Adrenal gland (tissue), 12 donors: Measurements from ENCODE around the gene VEZT. TPM values are rescaled to one million over a fixed set of nuclear protein-coding genes. Genes with fewer than 3 reads are reported as not detected.
A peak's percentile ranks its signal among the peaks of the same experiment; 100 is the strongest.

Experiments used
- DNase-seq, 7 donors: peaks; one replicate each; pipeline ENCODE4 v3.0.0-alpha.2; 2019 to 2020
- H3K27ac ChIP-seq, 5 donors: fragments of 200-600 bp; sonication (generic) in 4 of 5; 1 replicate in 3 of 5; 2 replicates in 2 of 5; pipeline versions ENCODE4 v1.5.1 to v1.8.0; 2016 to 2020; ENCODE audit warnings: mild to moderate bottlenecking in 1 of 5
- H3K27me3 ChIP-seq: fragments of 200-600 bp; 2 replicates; pipeline ENCODE4 v1.8.0; 2021
- H3K36me3 ChIP-seq, 2 donors: fragments of 200-600 bp; replicated peaks in 1 of 2; 1 replicate in 1 of 2; 2 replicates in 1 of 2; pipeline versions ENCODE4 v1.5.1 to v1.8.0; 2018 to 2022
- H3K4me1 ChIP-seq, 2 donors: fragments of 200-600 bp; replicated peaks in 1 of 2; 1 replicate in 1 of 2; 2 replicates in 1 of 2; pipeline versions ENCODE4 v1.5.1 to v1.8.0; 2018 to 2021
- H3K4me3 ChIP-seq, 4 donors: fragments of 200-600 bp; sonication (generic) in 3 of 4; one replicate each; pipeline ENCODE4 v1.5.1; 2016 to 2018
- H3K9me3 ChIP-seq, 3 donors: fragments of 200-600 bp; sonication (generic) in 1 of 3; replicated peaks in 1 of 3; 1 replicate in 2 of 3; 2 replicates in 1 of 3; pipeline versions ENCODE4 v1.5.1 to v1.8.0; 2016 to 2021
- CTCF ChIP-seq, 6 experiments: fragments of 450-650 bp in 4 of 6; fragments of 200-600 bp in 2 of 6; sonication (generic) in 1 of 6; IDR thresholded peaks; 1 replicate in 5 of 6; 2 replicates in 1 of 6; pipeline versions ENCODE4 v1.5.1 to v1.8.0; 2016 to 2021; ENCODE audit warnings: antibody characterized with exemption in 6 of 6, mild to moderate bottlenecking in 2 of 6, moderate library complexity in 1 of 6
- POLR2A ChIP-seq, 2 donors: fragments of 450-650 bp; IDR thresholded peaks; one replicate each; pipeline ENCODE4 v1.6.1; 2017; ENCODE audit warnings: antibody characterized with exemption in 2 of 2, mild to moderate bottlenecking in 2 of 2, moderate library complexity in 1 of 2
- WGBS, 4 donors: extraction: QIAGEN DNeasy Blood & Tissue Kit in 2 of 4; methylation state at CpG; one replicate each; pipeline versions ENCODE4 v1.1.5 to v1.1.7; 2013 to 2017; 5-methylcytosine and 5-hydroxymethylcytosine counted together
- intact Hi-C, 2 donors: fragments of 100-400 bp; cut with DNase I; formaldehyde crosslinking; loops; one replicate each; pipeline versions ENCODE4 v1.14.1 to v1.15.0; 2022 to 2023
- polyA plus RNA-seq, 3 donors: library from polyadenylated mRNA; stranded (reverse); fragments of 200-250 nt in 2 of 3; fragments of 350-450 nt in 1 of 3; fragmentation: Illumina TruSeq in 1 of 3; extraction: RNeasy Lipid Tissue Mini Kit (QIAGEN cat#74804) in 1 of 3; gene quantifications; one replicate each; pipeline ENCODE4 v1.2.3, GENCODE V29; 2013 to 2014
- total RNA-seq, 9 donors: library from RNA; depleted of rRNA in 4 of 9; stranded (reverse); fragments of >200 nt in 4 of 9; fragments of 120-200 nt in 1 of 9; fragmentation: NEBNext Ultra II Directional in 1 of 9; extraction: Animal tissue kit (Norgen Biotek cat#: 25700) in 1 of 9; gene quantifications; one replicate each; pipeline versions ENCODE4 v1.1.0 to v1.2.4, GENCODE V29; 2013 to 2023
- donor health status: healthy with polysubstance abuse.
- donor health status: Bipolar disorder and iron deficiency.
- donor health status: DM: yes; HTN: yes; CAD: no.
- donor health status: DM: no; HTN: no; CAD: no.
- donor health status: DM: no; HTN: no; CAD: no.
- donor health status: DM: yes; HTN: yes; CAD: no.

Gene VEZT
- total and polyA plus RNA-seq, 12 donors, result 34.8 to 189 (median 88.3) TPM

- intact Hi-C loops, result no loop called here
- H3K4me1 ChIP-seq, result no peaks in the 10 kb centered on the region
- no peak for DNase-seq
These were observed 111.1 kb downstream of the VEZT start for GRCh38 chr12:95328708-95329107.

DNA sequence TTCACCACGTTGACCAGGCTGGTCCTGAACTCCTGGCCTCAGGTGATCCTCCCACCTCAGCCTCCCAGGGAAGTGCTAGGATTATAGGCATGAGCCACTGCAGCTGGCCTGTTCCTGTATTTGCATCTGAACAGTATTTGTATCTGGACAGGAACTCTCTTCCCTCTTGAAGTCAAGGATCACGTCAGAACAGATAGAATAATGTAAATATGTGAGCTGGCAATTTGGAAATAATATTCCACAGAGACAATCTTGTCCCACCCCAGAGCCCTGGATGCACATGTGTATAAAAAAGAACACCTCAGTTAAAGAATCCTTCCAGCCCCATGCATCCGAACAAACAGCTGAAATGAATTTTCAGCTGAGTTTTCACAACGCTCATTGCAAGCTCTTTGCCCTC, 118.3 kb downstream of the VEZT start:
- WGBS, 4 donors, result 34 to 40% (median 38%) methylated on average over 4 of the region's 4 CpGs

More at GRCh38 chr12:95328708-95329107, 111.1 kb downstream of the VEZT start:
- Histone ChIP-seq H3K9me3 (no peaks in the 10 kb centered on the region), H3K27me3 (no peaks in the 10 kb centered on the region), H3K27ac (no peak overlapping the region), H3K4me3 (no peak overlapping the region), H3K36me3 (no peaks in the 10 kb centered on the region)
- TF ChIP-seq CTCF (IDR thresholded peaks at IDR 0.05) (no peak), POLR2A (IDR thresholded peaks at IDR 0.05) (no peak)

DNA sequence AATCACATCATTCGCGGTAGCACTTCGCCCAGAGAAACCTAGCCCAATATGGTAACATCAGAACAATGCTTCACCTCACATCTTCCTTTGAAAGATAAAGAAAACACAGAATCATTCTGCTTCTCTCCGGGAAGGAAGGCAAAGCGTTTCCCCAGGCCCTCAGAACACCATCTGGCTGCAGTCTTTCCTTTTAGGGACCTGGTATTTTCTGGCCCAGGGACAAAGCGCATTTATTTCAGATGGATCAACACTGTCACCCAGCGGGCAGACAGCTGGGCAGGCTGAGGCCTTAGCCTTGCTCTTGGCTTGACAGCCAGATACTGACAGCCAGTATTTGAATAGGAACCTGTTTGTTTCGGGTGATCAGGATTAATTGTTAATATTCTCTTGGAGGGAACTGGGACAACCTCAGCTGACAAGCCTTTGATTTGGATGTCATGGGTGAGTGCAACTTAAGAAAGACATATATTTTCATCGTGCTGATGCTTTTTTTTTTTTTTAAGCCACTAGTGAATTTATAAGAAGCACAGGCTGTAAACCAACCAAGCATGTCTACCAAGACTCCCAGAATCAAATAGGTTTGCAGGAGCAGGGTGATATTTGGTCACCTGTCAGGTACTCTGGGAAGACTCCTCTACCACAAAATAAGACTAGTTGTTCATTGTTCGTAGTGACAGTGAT, 118.9 kb downstream of the VEZT start:
- Histone ChIP-seq H3K36me3 (no peaks in the 10 kb centered on the region), H3K4me3 (no peak overlapping the region), H3K27me3 (no peaks in the 10 kb centered on the region), H3K4me1 (peaks cover 0 to 7% of the 10 kb centered on the region in 2 donors), H3K27ac (peak overlapping the region in 2 of 5 donors; percentile 7 to 22), H3K9me3 (no peaks in the 10 kb centered on the region)
- TF ChIP-seq POLR2A (IDR thresholded peaks at IDR 0.05), result no peak
- TF ChIP-seq CTCF (IDR thresholded peaks at IDR 0.05), result peak; percentile 66 to 97 (median 86)
- intact Hi-C loops, result loop anchor here (5.0 to 10.0 kb wide), 2 partner anchors 122 to 219 kb away; partner anchors contain the start of genes FGD6 (in 1 of the 2) and VEZT (in 1 of the 2)
- peak; percentile 75 to 94 (median 85) for DNase-seq
- WGBS, 4 donors, result 23 to 30% (median 27%) methylated on average over 10 of the region's 10 CpGs

More for the DNA sequence above, 118.3 kb downstream of the VEZT start:
- H3K36me3 ChIP-seq, result no peaks in the 10 kb centered on the region
- no peak overlapping the region for H3K4me3 ChIP-seq
- intact Hi-C loops, result loop anchor here (5.0 to 10.0 kb wide), 2 partner anchors 121 to 219 kb away; partner anchors contain the start of genes FGD6 (in 1 of the 2) and VEZT (in 1 of the 2)
- no peaks in the 10 kb centered on the region for H3K9me3 ChIP-seq
- peak overlapping the region in 2 of 5 donors; percentile 7 to 22 for H3K27ac ChIP-seq
- TF ChIP-seq CTCF (IDR thresholded peaks at IDR 0.05) (no peak), POLR2A (IDR thresholded peaks at IDR 0.05) (no peak)
- no peaks in the 10 kb centered on the region for H3K27me3 ChIP-seq
- H3K4me1 ChIP-seq, result peaks cover 0 to 7% of the 10 kb centered on the region in 2 donors
- no peak for DNase-seq

DNA sequence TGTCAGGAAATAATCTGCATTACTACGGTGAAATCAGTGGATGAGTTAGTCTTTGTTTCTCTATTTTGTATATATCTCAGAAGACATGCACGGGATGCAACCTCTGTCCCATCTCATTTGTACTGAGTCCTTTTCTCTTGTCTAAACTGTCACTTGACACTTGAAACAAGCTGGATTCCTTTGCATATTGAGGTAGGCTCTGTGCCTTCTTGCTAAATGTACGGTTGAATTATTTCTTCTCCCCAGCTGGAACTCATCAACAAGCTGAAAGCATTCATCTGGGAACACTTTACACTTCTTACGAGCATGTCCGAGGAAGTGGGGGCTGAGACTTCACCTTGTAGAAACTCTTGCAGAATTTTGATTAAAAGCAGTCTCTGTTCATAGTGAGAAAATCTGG, 119.5 kb downstream of the VEZT start:
- H3K9me3 ChIP-seq, result no peaks in the 10 kb centered on the region
- H3K4me3 ChIP-seq, result no peak overlapping the region
- H3K36me3 ChIP-seq, result no peaks in the 10 kb centered on the region
- WGBS, 4 donors, result 64 to 76% (median 73%) methylated on average over 5 of the region's 5 CpGs
- peaks cover 0 to 7% of the 10 kb centered on the region in 2 donors for H3K4me1 ChIP-seq
- H3K27ac ChIP-seq, result no peak overlapping the region
- no peaks in the 10 kb centered on the region for H3K27me3 ChIP-seq
- no peak for DNase-seq
- TF ChIP-seq CTCF (IDR thresholded peaks at IDR 0.05) (no peak), POLR2A (IDR thresholded peaks at IDR 0.05) (no peak)
- intact Hi-C loops, result loop anchor here (5.0 to 10.0 kb wide), 2 partner anchors 122 to 220 kb away; partner anchors contain the start of genes FGD6 (in 1 of the 2) and VEZT (in 1 of the 2)
